VCaP (cell line): ENCODE measurements around the gene PRPF6.
A peak's percentile ranks its signal among the peaks of the same experiment; 100 is the strongest.

Experiments used
- H3K27ac ChIP-seq: fragments of 450-650 bp; 2 replicates; pipeline ENCODE4 v1.5.1; 2017
- TF ChIP-seq, protein P1 (sequence below): fragments of 450-650 bp; conservative IDR thresholded peaks from 2 replicates; pipeline ENCODE4 v1.5.1; 2017; ENCODE audit warnings: mild to moderate bottlenecking, moderate library complexity

PRPF6 gene

DNA sequence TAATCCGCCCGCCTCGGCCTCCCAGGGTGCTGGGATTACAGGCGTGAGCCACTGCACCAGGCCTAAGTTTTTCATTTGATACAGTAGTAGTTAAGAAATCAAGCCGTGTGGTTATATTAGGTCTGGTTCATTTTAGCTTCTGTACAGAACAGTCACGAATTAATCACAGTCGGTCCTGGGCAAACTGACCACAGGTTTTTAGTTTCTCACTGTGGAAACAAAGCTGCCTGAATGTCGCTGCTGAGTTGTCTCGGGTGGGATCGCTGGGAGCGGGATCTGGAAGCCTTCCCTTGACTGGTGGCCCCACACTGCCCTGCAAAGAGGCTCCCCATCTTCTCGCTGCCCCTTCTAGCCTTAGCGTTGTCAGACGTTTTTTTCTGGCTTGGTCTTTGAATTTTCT is 43.3 kb upstream of the PRPF6 start:
- TF ChIP-seq, protein P1, sequence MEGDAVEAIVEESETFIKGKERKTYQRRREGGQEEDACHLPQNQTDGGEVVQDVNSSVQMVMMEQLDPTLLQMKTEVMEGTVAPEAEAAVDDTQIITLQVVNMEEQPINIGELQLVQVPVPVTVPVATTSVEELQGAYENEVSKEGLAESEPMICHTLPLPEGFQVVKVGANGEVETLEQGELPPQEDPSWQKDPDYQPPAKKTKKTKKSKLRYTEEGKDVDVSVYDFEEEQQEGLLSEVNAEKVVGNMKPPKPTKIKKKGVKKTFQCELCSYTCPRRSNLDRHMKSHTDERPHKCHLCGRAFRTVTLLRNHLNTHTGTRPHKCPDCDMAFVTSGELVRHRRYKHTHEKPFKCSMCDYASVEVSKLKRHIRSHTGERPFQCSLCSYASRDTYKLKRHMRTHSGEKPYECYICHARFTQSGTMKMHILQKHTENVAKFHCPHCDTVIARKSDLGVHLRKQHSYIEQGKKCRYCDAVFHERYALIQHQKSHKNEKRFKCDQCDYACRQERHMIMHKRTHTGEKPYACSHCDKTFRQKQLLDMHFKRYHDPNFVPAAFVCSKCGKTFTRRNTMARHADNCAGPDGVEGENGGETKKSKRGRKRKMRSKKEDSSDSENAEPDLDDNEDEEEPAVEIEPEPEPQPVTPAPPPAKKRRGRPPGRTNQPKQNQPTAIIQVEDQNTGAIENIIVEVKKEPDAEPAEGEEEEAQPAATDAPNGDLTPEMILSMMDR, result no peak
- H3K27ac ChIP-seq, result no peak overlapping the region

DNA sequence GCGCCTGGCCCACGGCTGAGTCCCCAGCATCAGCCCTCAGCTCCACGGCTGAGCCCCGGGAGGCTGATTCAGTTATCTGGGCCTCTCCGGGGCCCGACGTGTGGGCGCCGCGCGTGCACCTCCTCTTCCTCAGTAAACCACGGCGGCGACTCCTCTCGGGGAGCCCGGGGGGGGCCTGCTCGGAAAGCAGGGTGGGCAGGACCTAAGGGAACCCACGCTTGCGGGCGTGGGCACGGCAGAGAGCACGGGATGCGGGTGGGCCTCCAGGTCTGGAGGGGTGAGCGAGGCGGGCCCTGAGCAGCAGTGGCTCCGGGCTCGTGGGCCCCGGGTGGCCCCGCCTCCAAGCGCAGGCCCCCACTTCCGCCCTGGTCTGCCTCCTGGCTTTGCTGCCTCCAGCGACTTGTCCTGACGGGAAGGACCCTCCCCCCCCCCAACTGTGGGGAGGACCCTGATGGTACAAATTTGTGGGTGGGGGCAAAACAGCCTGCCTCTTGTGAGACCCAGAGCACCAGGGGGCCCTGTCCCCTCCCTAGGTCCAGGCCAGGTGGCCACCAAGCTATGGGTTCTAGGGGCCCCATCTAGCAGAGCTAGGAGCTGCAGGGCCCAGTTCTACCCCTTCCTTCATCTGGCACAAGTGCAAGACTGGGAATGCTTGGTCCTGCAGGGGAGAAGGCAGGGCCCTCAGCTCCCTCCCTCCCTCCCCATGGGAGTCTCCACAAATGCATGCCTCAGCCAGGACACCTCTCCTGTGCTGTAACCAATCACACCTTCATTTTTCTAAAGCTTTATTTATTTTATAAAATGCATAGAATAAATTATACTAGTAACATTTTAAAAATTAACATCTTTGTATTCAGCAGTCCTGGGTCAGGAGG is 41.6 kb upstream of the PRPF6 start:
- TF ChIP-seq, protein P1, result no peak

DNA sequence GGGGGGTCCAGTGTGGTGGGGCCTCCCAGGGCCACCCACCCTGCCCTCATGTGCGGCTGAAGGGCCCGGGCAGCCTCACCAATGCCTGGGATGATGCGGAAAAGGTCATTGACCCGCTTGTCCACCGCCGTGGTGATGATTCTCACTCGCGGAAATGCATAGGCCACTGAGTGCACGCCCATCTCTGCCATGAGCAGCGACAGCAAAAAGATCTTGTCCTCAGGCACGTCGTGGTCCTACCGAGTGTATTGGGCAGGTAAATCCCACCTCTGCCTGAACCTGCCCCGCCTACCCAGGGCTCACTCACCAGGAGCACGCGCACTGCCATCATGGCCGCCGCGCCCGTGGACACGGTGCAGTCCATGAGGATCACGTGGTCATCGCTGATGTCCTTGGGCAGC is 40.9 kb upstream of the PRPF6 start:
- no peak overlapping the region; the same call in 1 of the 2 replicates for H3K27ac ChIP-seq
- TF ChIP-seq, protein P1, result no peak

More for the DNA sequence above, 41.6 kb upstream of the PRPF6 start:
- H3K27ac ChIP-seq, result no peak overlapping the region; the same call in 1 of the 2 replicates

DNA sequence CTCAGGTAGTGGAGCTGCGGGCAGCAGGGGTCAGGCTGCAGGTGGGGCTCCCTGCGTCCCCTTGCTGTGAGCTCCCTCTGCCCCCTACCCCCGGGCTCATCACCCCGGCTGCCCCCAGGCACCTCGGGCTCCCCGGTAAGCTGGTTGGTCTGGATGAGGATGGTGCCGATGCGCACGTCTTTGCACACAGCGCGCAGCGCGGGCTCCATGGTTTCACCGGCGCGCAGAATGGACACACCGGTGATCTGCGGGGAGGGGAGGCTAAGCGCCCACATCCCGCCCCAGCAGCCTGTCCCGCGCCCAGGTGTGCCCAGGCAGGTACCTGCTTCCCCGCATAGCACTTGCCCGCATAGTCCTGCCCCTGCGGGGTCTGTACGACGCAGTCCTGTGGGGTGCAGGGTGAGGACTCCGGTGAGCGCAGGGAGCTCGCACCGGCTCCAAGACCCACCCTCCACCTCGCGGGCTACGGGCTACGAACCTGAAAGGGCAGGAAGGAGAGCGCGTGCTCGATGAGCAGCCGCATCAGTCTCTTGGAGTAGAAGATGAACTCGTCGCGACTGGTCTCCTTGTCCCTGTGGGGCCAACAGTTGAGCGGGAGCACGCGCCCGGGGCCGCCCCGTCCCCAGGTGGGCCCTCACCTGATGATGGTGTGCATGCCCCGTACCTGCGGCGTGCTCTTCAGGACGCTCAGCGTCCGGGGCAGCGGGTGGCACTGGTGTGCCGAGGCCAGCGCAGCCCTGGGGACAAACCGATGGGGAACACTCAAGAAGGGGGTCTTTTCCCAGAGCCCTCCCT is 40.3 kb upstream of the PRPF6 start:
- no peak overlapping the region; the same call in 1 of the 2 replicates for H3K27ac ChIP-seq
- TF ChIP-seq, protein P1, result no peak

DNA sequence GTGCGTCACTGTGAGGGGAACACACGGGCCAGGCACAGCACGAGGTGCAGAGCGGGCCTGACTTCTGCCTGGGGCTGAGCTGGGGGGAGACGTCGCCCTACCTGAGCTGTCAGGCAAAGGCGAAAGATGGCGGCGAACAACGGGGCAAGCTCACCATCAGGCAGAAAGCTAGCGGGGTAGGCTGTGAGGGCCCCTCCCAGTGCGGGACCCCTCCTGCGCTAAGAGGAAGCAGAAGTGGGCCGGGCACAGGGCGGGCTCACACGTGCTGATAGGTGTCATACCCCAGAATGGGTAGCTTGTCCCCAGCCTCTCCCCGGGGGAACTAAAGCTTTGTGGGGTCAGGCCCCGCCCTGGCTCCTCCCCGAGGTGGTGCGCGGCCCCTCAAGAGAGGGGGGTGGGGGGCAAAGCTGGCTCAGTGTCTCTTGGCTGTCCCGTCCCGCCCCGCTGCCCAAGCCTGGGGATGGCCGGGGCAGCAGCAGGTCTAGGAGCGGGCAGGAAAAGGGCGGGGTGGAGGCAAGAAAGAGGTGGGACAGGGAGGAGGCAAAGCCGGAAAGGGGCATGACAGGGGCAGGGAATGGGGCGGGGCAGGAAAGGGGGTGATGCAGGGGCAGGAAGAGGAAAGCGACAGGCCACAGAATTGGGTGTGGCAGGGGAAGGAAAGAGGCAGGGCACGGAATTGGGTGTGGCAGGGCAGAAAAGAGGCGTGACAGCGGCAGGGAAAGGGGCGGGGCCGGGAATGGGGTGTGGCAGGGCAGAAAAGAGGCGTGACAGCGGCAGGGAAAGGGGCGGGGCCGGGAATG is 39.5 kb upstream of the PRPF6 start:
- TF ChIP-seq, protein P1, result no peak
- no peak overlapping the region; the same call in 1 of the 2 replicates for H3K27ac ChIP-seq

DNA sequence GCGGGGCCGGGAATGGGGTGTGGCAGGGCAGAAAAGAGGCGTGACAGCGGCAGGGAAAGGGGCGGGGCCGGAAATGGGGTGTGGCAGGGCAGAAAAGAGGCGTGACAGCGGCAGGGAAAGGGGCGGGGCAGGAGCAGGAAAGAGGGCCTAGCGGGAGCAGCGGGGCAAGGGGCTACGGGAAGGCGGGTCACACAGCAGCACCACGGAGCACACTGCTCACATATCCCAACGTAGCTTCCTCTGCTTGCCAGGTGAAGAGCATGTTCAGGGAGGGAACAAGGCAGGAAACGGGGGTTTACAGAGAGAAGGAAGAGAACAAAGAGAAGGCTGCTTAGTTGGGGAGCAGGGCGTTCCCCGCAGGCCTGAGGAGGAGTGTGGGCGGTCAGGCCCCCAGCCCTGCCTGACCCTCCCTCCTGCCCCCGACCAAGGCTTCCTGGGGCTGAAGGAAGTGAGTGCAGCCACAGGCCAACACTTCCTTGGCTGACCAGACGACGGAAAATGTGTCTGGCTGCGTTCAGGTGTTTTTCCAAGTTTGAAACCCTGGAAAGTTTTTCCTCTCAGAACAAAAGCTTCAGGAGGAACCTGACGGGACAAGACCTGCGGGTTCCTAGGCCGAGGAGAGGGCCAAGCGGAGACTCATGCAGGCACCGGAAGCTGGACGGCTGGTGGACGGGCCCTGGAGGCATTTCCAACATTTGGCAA is 38.5 kb upstream of the PRPF6 start:
- peak overlapping the region; percentile 41 for H3K27ac ChIP-seq

More for the DNA sequence above, 38.5 kb upstream of the PRPF6 start:
- TF ChIP-seq, protein P1, result no peak
